Skeletal muscle satellite cell (primary cell): Measurements from ENCODE around the gene NADSYN1.

Source experiments
- H3K27me3 ChIP-seq: 2 replicates; pipeline ENCODE4 v1.7.0; 2013; ENCODE audit warnings: low read length; ENCODE audit not compliant: control insufficient read depth, insufficient read depth
- H3K36me3 ChIP-seq: 2 replicates; pipeline ENCODE4 v1.7.0; 2013; ENCODE audit warnings: mild to moderate bottlenecking, control low read depth, low read length; ENCODE audit not compliant: insufficient read depth
- H3K4me1 ChIP-seq: 2 replicates; pipeline ENCODE4 v1.7.0; 2013; ENCODE audit warnings: low read length; ENCODE audit not compliant: control insufficient read depth, insufficient read depth
- H3K4me2 ChIP-seq: 2 replicates; pipeline ENCODE4 v1.7.0; 2013; ENCODE audit warnings: mild to moderate bottlenecking, low read length
- H3K4me3 ChIP-seq: 2 replicates; pipeline ENCODE4 v1.7.0; 2013; ENCODE audit warnings: low read length
- H3K9ac ChIP-seq: 2 replicates; pipeline ENCODE4 v1.7.0; 2013; ENCODE audit warnings: mild to moderate bottlenecking, low read depth, low read length, moderate library complexity
- H3K9me3 ChIP-seq: replicated peaks from 2 replicates; pipeline ENCODE4 v1.7.0; 2013; ENCODE audit warnings: mild to moderate bottlenecking, control low read depth, low read length

Gene NADSYN1

GRCh38 chr11:71501071-71501985, 48.3 kb downstream of the NADSYN1 start:
- H3K9ac ChIP-seq: no peak overlapping the region
- peaks cover 49% of the 10 kb centered on the region for H3K36me3 ChIP-seq
- no peaks in the 10 kb centered on the region for H3K27me3 ChIP-seq
- H3K4me1 ChIP-seq: peaks cover 22% of the 10 kb centered on the region
- H3K4me3 ChIP-seq: no peak overlapping the region
- no peak overlapping the region for H3K4me2 ChIP-seq
- H3K9me3 ChIP-seq: no peaks in the 10 kb centered on the region

GRCh38 chr11:71502026-71502425, 49.0 kb downstream of the NADSYN1 start:
- H3K9ac ChIP-seq: no peak overlapping the region
- peaks cover 22% of the 10 kb centered on the region for H3K4me1 ChIP-seq
- H3K4me3 ChIP-seq: no peak overlapping the region
- no peak overlapping the region for H3K4me2 ChIP-seq
- no peaks in the 10 kb centered on the region for H3K27me3 ChIP-seq
- H3K36me3 ChIP-seq: peaks cover 44% of the 10 kb centered on the region
- H3K9me3 ChIP-seq: no peaks in the 10 kb centered on the region

DNA sequence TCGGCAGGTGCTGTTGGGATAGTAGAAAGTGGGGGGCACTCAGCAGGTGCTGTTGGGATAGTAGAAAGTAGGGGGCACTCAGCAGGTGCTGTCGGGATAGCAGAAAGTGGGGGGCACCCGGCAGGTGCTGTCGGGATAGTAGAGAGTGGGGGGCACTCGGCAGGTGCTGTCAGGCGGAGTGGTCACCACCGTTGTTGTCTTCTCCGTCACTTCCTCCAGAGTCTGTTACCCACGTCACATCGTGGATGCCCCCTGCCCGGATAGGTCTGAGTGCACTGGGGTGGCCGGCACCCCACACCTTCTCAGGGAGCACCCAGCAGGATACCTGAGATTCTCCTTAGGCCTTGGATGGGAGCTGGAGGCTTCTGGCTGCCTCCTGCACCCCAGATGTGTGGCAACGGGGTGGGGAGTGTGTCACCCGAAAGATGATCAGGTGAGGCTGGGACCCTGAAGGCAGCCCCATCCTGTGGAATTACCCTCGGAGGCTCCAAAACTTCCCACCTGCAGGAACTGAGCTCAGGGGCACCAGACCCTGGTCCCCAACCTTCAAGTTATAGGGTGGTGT, 50.0 kb downstream of the NADSYN1 start:
- H3K27me3 ChIP-seq: no peaks in the 10 kb centered on the region
- peaks cover 36% of the 10 kb centered on the region for H3K36me3 ChIP-seq
- H3K4me3 ChIP-seq: no peak overlapping the region
- peaks cover 22% of the 10 kb centered on the region for H3K4me1 ChIP-seq
- H3K4me2 ChIP-seq: no peak overlapping the region
- no peak overlapping the region for H3K9ac ChIP-seq
- H3K9me3 ChIP-seq: no peaks in the 10 kb centered on the region

DNA sequence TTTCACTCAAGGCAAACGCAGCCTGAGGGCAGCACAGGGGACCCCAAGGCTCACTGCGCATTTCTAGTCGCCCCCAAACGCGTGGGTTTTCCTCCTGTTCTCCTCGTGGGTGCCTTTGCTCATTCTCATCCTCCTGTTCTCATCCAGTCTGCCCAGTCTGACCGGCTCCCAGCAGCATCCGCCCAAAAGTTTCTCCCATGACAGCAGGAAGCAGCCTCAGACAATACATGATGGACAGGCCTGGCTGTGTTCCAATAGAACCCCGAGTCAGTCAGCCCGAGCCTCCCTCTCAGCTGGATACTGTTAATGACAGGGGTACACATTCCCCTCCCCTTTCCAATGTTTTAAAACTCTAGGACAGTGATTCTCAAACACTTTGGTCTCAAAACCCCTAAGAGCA, 51.5 kb downstream of the NADSYN1 start:
- Histone ChIP-seq H3K4me2 (no peak overlapping the region), H3K9me3 (peaks cover under 1% of the 10 kb centered on the region), H3K9ac (no peak overlapping the region), H3K36me3 (peaks cover 22% of the 10 kb centered on the region), H3K4me3 (no peak overlapping the region), H3K27me3 (no peaks in the 10 kb centered on the region), H3K4me1 (peaks cover 12% of the 10 kb centered on the region)

- Histone ChIP-seq H3K27me3 (no peaks in the 10 kb centered on the region), H3K36me3 (peaks cover 18% of the 10 kb centered on the region), H3K4me2 (no peak overlapping the region), H3K9ac (no peak overlapping the region), H3K4me1 (peaks cover 7% of the 10 kb centered on the region), H3K9me3 (peaks cover 3% of the 10 kb centered on the region), H3K4me3 (no peak overlapping the region)
Measured at GRCh38 chr11:71505001-71505400, 52.0 kb downstream of the NADSYN1 start.

DNA sequence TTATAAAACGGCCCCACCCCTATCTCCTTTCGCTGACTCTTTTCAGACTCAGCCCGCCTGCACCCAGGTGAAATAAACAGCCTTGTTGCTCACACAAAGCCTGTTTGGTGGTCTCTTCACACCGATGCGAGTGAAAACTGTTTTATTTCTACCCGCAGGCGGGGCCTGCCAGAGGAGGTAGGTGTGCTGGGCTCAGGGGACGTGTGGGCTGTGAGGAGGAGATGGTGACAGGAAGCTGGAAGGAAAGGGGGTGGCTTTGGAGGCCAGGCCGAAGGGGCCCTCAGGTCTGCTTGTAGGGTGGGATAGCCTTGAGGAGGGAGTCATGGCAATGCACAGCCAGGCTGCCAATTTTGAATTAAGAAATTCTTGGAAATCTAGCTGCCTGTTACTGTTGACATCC, 52.8 kb downstream of the NADSYN1 start:
- no peak overlapping the region for H3K4me2 ChIP-seq
- peaks cover 10% of the 10 kb centered on the region for H3K36me3 ChIP-seq

DNA sequence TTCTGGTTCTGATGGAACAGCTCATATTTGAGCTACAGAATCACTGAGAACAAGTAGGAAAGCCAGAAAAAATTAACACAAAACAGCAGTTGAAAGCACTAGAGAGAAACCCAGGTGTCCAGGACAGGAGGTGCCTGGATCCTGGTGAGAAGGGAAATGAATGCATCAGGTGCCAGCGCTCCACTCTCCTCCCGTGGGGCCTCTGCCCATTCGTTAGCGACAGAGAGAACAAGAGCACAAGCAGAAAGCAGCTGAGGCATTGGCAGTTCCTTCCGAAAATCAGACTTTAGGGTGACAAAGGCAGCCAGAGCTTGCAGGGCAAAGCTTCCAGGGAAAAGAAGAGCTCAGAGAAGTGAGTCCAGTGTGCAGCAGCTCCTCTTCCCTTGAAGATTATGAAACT, 54.1 kb downstream of the NADSYN1 start:
- Histone ChIP-seq H3K9ac (no peak overlapping the region), H3K4me3 (no peak overlapping the region), H3K9me3 (peaks cover 3% of the 10 kb centered on the region), H3K4me2 (no peak overlapping the region), H3K36me3 (peaks cover 7% of the 10 kb centered on the region), H3K4me1 (no peaks in the 10 kb centered on the region), H3K27me3 (no peaks in the 10 kb centered on the region)

More for the DNA sequence above, 52.8 kb downstream of the NADSYN1 start:
- Histone ChIP-seq H3K27me3 (no peaks in the 10 kb centered on the region), H3K4me3 (no peak overlapping the region), H3K9me3 (peaks cover 3% of the 10 kb centered on the region), H3K9ac (no peak overlapping the region), H3K4me1 (no peaks in the 10 kb centered on the region)

DNA sequence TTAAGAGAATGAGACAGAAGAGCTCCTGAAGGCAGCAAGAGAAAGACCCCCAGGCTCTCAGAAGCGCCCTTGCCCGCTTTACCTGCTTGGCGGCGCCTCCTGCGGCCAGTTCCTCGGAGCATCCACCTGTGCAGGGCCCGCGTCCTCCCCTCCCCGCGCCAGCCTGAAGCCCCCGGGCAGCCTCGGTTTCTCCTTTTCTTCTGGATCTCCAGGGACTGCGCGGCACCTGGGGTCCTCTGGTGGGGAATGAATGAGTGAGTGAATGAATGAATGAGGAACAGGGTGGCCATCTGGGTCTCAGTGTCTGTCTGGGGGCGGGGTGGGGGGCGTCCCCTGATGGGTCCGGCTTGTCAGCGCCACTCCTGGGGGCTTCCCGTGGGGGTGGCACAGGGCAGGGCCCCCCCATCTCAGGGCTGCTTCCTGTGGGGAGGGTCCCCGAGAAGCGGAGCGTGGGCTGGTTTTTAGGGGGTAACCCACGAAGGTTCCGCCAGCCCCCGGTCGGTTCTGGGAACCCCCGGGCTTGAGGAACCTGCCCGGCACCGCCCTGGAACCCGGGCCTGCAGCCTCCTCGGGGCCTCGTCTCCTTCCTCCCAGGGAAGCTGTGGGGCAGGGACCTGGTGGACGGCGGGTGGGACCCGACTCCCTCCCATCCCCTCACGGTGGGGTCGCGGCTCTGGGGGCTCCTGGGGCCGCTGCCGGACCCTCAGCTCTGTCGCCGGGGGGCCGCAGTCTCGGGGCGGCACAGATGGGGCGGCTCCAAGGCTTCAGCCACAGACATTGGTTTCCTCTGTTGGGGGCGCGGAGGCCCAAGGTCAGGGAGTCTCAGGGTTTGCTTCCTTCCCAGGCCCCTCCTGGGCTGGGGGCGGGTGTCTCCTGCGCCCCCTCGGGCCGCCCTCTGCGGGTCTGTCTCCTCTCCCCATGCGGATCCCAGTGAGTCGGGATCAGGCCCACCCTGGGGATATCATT, 65.8 kb downstream of the NADSYN1 start:
- Histone ChIP-seq H3K36me3 (no peaks in the 10 kb centered on the region), H3K4me3 (no peak overlapping the region), H3K9me3 (no peaks in the 10 kb centered on the region), H3K27me3 (no peaks in the 10 kb centered on the region), H3K4me1 (no peaks in the 10 kb centered on the region), H3K9ac (no peak overlapping the region), H3K4me2 (no peak overlapping the region)

- no peaks in the 10 kb centered on the region for H3K36me3 ChIP-seq
- no peaks in the 10 kb centered on the region for H3K4me1 ChIP-seq
- H3K4me2 ChIP-seq: no peak overlapping the region
- H3K9me3 ChIP-seq: no peaks in the 10 kb centered on the region
- H3K4me3 ChIP-seq: no peak overlapping the region
- H3K9ac ChIP-seq: no peak overlapping the region
- H3K27me3 ChIP-seq: no peaks in the 10 kb centered on the region
Measured at GRCh38 chr11:71519546-71519945, 66.5 kb downstream of the NADSYN1 start.

- no peaks in the 10 kb centered on the region for H3K9me3 ChIP-seq
- H3K27me3 ChIP-seq: peaks cover 2% of the 10 kb centered on the region
- no peak overlapping the region for H3K9ac ChIP-seq
- H3K4me3 ChIP-seq: no peak overlapping the region
- no peak overlapping the region for H3K4me2 ChIP-seq
- H3K36me3 ChIP-seq: no peaks in the 10 kb centered on the region
- no peaks in the 10 kb centered on the region for H3K4me1 ChIP-seq
Measured at GRCh38 chr11:71525188-71525937, 72.4 kb downstream of the NADSYN1 start.
